Spleen (tissue), 7 donors: Measurements from ENCODE around the gene SLC13A5.
"Not testable (repeated sequence)": the region's sequence is repeated elsewhere in the genome, so short reads cannot be mapped to it uniquely, and the experiment has no call there.

ENCODE experiments used
- CTCF ChIP-seq, 11 experiments: fragments of 200-600 bp in 7 of 11; fragments of 450-650 bp in 4 of 11; sonication (generic) in 4 of 11; IDR thresholded peaks in 8 of 11; conservative IDR thresholded peaks in 3 of 11; 1 replicate in 7 of 11; 2 replicates in 4 of 11; pipeline versions ENCODE4 v1.4.0 to v1.8.0; 2016 to 2021; ENCODE audit warnings: antibody characterized with exemption in 11 of 11, inconsistent platforms in 4 of 11, mild to moderate bottlenecking in 1 of 11
- POLR2A ChIP-seq, 3 donors: fragments of 450-650 bp; IDR thresholded peaks; one replicate each; pipeline ENCODE4 v1.5.1; 2017; ENCODE audit warnings: antibody characterized with exemption in 3 of 3, mild to moderate bottlenecking in 1 of 3
- POLR2AphosphoS5 ChIP-seq, 3 donors: sonication (generic); formaldehyde crosslinking; IDR thresholded peaks; one replicate each; pipeline ENCODE4 v1.5.1; 2017; ENCODE audit warnings: antibody characterized with exemption in 3 of 3
- donor health status: DM: no; HTN: no; CAD: no; lungs with moderate emphysema.
- donor health status: DM: no; HTN: no; CAD: no.
- donor health status: DM: no; HTN: no; CAD: no.

DNA sequence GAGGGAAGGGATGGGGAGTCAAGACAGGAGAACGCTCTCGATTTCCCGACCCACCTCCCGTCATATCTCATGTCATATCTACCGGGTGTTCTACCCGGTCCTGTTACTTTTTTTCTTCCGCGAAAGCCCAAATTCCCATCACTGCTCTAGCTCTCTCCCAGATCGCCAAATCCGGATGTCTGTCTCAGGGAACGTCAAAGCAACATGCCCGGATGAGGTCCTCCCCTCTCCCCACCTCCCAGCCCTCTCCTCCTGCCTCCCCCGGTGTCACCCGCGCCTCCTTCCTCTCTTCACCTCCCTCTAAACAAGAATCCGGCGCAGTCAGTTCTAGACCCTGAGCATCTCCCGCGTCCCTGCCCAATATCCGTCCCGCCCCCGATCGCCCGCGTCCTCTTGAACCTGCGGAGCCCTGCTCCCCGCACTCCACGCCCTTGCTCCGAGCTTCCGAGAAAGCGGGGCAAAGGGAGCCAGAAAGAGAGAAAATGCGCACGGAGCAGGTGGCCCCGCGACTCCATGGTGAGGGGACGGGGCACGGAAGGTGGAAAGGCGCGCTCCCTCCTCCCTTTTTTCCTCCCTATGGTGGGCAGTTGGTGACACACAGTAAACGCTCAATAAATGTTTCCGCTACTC, 57.3 kb downstream of the SLC13A5 start:
- not testable (repeated sequence) for TF ChIP-seq CTCF (IDR thresholded peaks at IDR 0.05 in 8 of 11, conservative IDR thresholded peaks at IDR 0.05 in 3 of 11); POLR2AphosphoS5 (IDR thresholded peaks at IDR 0.05); POLR2A (IDR thresholded peaks at IDR 0.05)
